Hair follicular keratinocyte (primary cell): ENCODE results near the gene ZKSCAN3. TPM values are rescaled to one million over a fixed set of nuclear protein-coding genes. Genes with fewer than 3 reads are reported as not detected.

ENCODE experiments used
- total RNA-seq: library from RNA; depleted of rRNA; stranded (reverse); fragments of >200 nt; gene quantifications from 2 replicates; pipeline ENCODE4 v1.2.3, GENCODE V29; 2015

ZKSCAN3 gene
- total RNA-seq: 1.1 and 2.7 TPM in 2 replicates

GRCh38 chr6:28349892-28350737, at the start of gene ZKSCAN3:
ZKSCAN3 (plus strand) TSS chr6:28349947; CDS start chr6:28359587, 9,640 bp downstream.

DNA sequence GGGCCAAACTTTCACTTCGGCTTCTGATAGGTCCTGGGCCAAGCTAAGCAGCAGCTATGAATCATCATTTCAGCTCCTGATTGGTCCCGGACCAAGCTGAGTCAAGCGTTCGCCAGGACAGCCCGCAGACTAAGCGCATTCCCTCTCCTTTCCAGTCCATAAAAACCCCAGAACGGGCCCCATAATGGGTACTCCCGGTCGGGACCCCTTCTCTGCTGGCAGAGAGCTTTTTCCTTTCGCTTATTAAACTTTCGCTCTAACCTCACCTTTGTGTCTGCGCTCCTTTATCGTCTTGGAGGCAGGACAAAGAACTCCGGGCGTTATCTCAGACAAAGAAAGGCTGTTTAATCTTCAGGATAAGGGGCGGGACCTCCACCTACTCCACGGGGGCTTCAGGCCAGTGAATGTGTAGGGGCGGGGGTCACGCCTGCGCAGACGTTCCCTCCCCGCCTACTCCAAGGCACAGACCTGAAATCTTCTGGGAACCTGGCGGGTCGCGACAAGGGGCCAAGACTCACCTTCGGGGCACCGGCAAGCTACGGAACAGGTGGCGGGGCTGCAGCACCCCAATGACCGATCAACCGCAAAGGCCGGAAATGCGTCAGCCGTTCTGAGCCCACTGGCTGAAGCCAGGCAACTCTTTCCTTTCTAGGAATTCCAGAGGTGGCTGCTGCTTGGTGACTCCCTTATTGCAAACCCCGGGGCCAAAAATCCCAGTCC, 14.0 kb upstream of the ZKSCAN3 start, which contains the start of gene ZSCAN31:
ZSCAN31 (minus strand) TSS at position 585 of the 720 bp plus-strand sequence. CDS start 6,465 bp downstream, outside the sequence.

DNA sequence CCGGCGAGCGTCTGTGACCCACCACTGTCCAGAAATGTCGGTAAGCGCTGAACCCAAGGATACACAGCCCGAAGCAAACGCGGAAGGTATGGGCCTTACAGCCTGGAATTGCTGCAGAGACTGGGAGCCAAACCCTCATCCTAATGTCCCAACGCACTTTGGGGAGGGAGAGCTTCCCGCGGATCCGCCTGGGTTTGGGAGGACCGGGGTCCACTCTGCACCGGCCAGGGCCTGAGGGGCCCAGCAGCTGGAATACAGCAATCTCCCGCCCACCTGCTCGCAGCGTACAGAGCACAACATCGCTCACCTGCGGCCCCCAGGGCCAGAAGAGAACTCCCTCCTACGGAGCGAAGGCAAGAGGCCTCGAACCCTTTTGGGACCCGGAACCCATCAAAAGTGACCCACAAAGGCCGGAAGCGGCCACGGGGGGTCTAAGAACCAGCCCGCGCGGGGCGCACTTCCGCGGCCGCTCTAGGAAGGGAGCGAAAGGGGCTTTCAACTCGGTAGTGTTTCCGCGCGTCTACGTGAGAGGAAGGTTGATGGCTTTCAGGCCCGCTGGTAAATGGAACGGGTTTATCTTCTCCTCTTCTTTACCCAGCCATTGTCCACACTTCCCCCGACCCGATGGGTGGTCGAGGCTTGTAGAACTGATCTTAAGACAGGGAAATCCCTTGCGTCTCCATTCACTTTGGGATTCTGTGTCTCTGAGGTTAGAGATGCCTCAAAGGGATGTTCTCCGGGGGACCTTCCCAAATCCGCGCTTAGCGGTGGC, 49.8 kb downstream of the ZKSCAN3 start, which contains the start of gene ZSCAN12:
ZSCAN12 (minus strand) TSS at position 398 of the 772 bp plus-strand sequence. CDS start 1,342 bp downstream, outside the sequence.

Other genes starting within 250 kb of the ZKSCAN3 start
- gene ZSCAN16, start 225.3 kb upstream of the ZKSCAN3 start, total RNA-seq: 0.30 and 1.5 TPM in 2 replicates
- gene ZKSCAN8, start 208.1 kb upstream of the ZKSCAN3 start, total RNA-seq: 5.0 and 6.7 TPM in 2 replicates
- 4.2 and 6.6 TPM in 2 replicates for gene ZSCAN9, start 124.7 kb upstream of the ZKSCAN3 start, total RNA-seq
- gene ZKSCAN4, start 97.7 kb upstream of the ZKSCAN3 start, total RNA-seq: 1.7 and 2.4 TPM in 2 replicates
- 0.23 and 0.76 TPM in 2 replicates for gene NKAPL, start 90.7 kb upstream of the ZKSCAN3 start, total RNA-seq
- gene ZSCAN26, start 82.8 kb upstream of the ZKSCAN3 start, total RNA-seq: 5.4 and 7.2 TPM in 2 replicates
- gene PGBD1, start 68.4 kb upstream of the ZKSCAN3 start, total RNA-seq: 3.5 and 3.9 TPM in 2 replicates
- gene ZSCAN31, start 13.8 kb upstream of the ZKSCAN3 start, total RNA-seq: 1.1 and 1.9 TPM in 2 replicates
- 3.0 TPM in 2 replicates for gene ZSCAN12, start 49.8 kb downstream of the ZKSCAN3 start, total RNA-seq
- gene ZSCAN23, start 93.5 kb downstream of the ZKSCAN3 start, total RNA-seq: 0.87 and 2.5 TPM in 2 replicates
- not detected in 2 replicates for gene GPX6, start 165.8 kb downstream of the ZKSCAN3 start, total RNA-seq
- not detected in 2 replicates for gene GPX5, start 175.9 kb downstream of the ZKSCAN3 start, total RNA-seq